22Rv1 (cell line): ENCODE data around the gene MORC3.

Experiments
- CTCF ChIP-seq: fragments of 450-650 bp; IDR thresholded peaks from 2 replicates; pipeline ENCODE4 v1.5.1; 2017; ENCODE audit warnings: mild to moderate bottlenecking
- ZFX ChIP-seq: fragments of 450-650 bp; IDR thresholded peaks from 2 replicates; pipeline ENCODE4 v1.6.1; 2017; ENCODE audit warnings: antibody characterized with exemption, borderline replicate concordance

GRCh38 chr21:36423771-36424433 lies 103.9 kb downstream of the MORC3 start:
- TF ChIP-seq CTCF: no peak
- no peak for TF ChIP-seq ZFX
